KMS-11 (cell line): Measurements from ENCODE around the gene OBSCN.

Source experiments
- H2AFZ ChIP-seq: fragments of 200-600 bp; sonication (generic); 2 replicates; pipeline ENCODE4 v1.6.1; 2016; ENCODE audit warnings: antibody characterized with exemption, mixed run types, low read depth
- H3K27ac ChIP-seq: fragments of 200-600 bp; sonication (generic); 2 replicates; pipeline ENCODE4 v1.6.1; 2016; ENCODE audit warnings: mild to moderate bottlenecking, mixed run types
- H3K27me3 ChIP-seq: fragments of 200-600 bp; sonication (generic); 2 replicates; pipeline ENCODE4 v1.6.1; 2017; ENCODE audit warnings: mild to moderate bottlenecking, low read depth, mixed run types, moderate library complexity; ENCODE audit not compliant: insufficient read depth
- H3K36me3 ChIP-seq: fragments of 200-600 bp; sonication (generic); 2 replicates; pipeline ENCODE4 v1.6.1; 2017; ENCODE audit warnings: mild to moderate bottlenecking, mixed run types; ENCODE audit not compliant: insufficient read depth
- H3K4me1 ChIP-seq: fragments of 200-600 bp; sonication (generic); 2 replicates; pipeline ENCODE4 v1.6.1; 2016; ENCODE audit warnings: mild to moderate bottlenecking, low read depth, mixed run types; ENCODE audit not compliant: poor library complexity, severe bottlenecking
- H3K4me2 ChIP-seq: fragments of 200-600 bp; sonication (generic); 2 replicates; pipeline ENCODE4 v1.7.0; 2016; ENCODE audit warnings: mild to moderate bottlenecking, mixed run types
- H3K4me3 ChIP-seq: fragments of 200-600 bp; sonication (generic); IDR thresholded peaks from 2 replicates; pipeline ENCODE4 v1.6.1; 2017; ENCODE audit warnings: low read depth, low read length, mixed read lengths; ENCODE audit not compliant: insufficient read depth
- H3K79me2 ChIP-seq: fragments of 200-600 bp; sonication (generic); 2 replicates; pipeline ENCODE4 v1.6.1; 2016; ENCODE audit warnings: low read depth, mixed run types; ENCODE audit not compliant: insufficient read depth
- H3K9ac ChIP-seq: fragments of 200-600 bp; sonication (generic); 2 replicates; pipeline ENCODE4 v1.6.1; 2016; ENCODE audit warnings: mild to moderate bottlenecking, mixed run types
- H4K20me1 ChIP-seq: fragments of 200-600 bp; sonication (generic); 2 replicates; pipeline ENCODE4 v1.6.1; 2016; ENCODE audit warnings: mild to moderate bottlenecking, mixed run types; ENCODE audit not compliant: insufficient read depth
- CTCF ChIP-seq: fragments of 200-600 bp; sonication (generic); conservative IDR thresholded peaks from 2 replicates; pipeline ENCODE4 v1.6.1; 2017; ENCODE audit warnings: low read depth, mild to moderate bottlenecking, antibody characterized with exemption, low read length, moderate library complexity, mixed read lengths

OBSCN gene

GRCh38 chr1:228259368-228259894, 51.6 kb downstream of the OBSCN start:
- H3K27me3 ChIP-seq, result no peaks in the 10 kb centered on the region
- H2AFZ ChIP-seq, result no peak overlapping the region
- no peaks in the 10 kb centered on the region for H3K36me3 ChIP-seq
- H3K4me2 ChIP-seq, result no peak overlapping the region
- H3K4me1 ChIP-seq, result no peaks in the 10 kb centered on the region
- H3K4me3 ChIP-seq, result no peak overlapping the region
- no peaks in the 10 kb centered on the region for H4K20me1 ChIP-seq
- TF ChIP-seq CTCF, result no peak
- H3K9ac ChIP-seq, result no peak overlapping the region
- H3K27ac ChIP-seq, result no peak overlapping the region
- no peaks in the 10 kb centered on the region for H3K79me2 ChIP-seq

GRCh38 chr1:228259951-228260350, 52.1 kb downstream of the OBSCN start:
- no peak overlapping the region for H3K27ac ChIP-seq
- H3K9ac ChIP-seq, result no peak overlapping the region
- H3K27me3 ChIP-seq, result no peaks in the 10 kb centered on the region
- no peaks in the 10 kb centered on the region for H3K36me3 ChIP-seq
- H3K4me3 ChIP-seq, result no peak overlapping the region
- H3K79me2 ChIP-seq, result no peaks in the 10 kb centered on the region
- no peak for TF ChIP-seq CTCF
- H3K4me1 ChIP-seq, result no peaks in the 10 kb centered on the region
- H3K4me2 ChIP-seq, result no peak overlapping the region
- no peaks in the 10 kb centered on the region for H4K20me1 ChIP-seq
- no peak overlapping the region for H2AFZ ChIP-seq

- no peaks in the 10 kb centered on the region for H3K27me3 ChIP-seq
- H3K9ac ChIP-seq, result no peak overlapping the region
- no peak overlapping the region for H2AFZ ChIP-seq
- H4K20me1 ChIP-seq, result no peaks in the 10 kb centered on the region
- no peaks in the 10 kb centered on the region for H3K36me3 ChIP-seq
- no peak overlapping the region for H3K27ac ChIP-seq
- H3K4me3 ChIP-seq, result no peak overlapping the region
- H3K4me1 ChIP-seq, result no peaks in the 10 kb centered on the region
- no peak overlapping the region for H3K4me2 ChIP-seq
- no peaks in the 10 kb centered on the region for H3K79me2 ChIP-seq
- no peak for TF ChIP-seq CTCF
These were observed 53.9 kb downstream of the OBSCN start for GRCh38 chr1:228261706-228262105.

GRCh38 chr1:228262475-228262874, 54.6 kb downstream of the OBSCN start:
- no peaks in the 10 kb centered on the region for H3K79me2 ChIP-seq
- H3K36me3 ChIP-seq, result no peaks in the 10 kb centered on the region
- no peak overlapping the region for H3K27ac ChIP-seq
- no peaks in the 10 kb centered on the region for H4K20me1 ChIP-seq
- H3K9ac ChIP-seq, result no peak overlapping the region
- no peak overlapping the region for H3K4me3 ChIP-seq
- H2AFZ ChIP-seq, result no peak overlapping the region
- no peak for TF ChIP-seq CTCF
- H3K27me3 ChIP-seq, result no peaks in the 10 kb centered on the region
- H3K4me2 ChIP-seq, result no peak overlapping the region
- no peaks in the 10 kb centered on the region for H3K4me1 ChIP-seq
